RPMI7951 (cell line): ENCODE results near the gene METTL24. TPM values are rescaled to one million over a fixed set of nuclear protein-coding genes. Genes with fewer than 3 reads are reported as not detected.

Experiments used
- DNase-seq: peaks from one replicate; pipeline ENCODE4 v3.0.0-alpha.2; 2012; ENCODE audit warnings: low read depth
- total RNA-seq: library from RNA; depleted of rRNA; stranded (reverse); fragments of >200 nt; shearing (Covaris generic); gene quantifications from 2 replicates; pipeline ENCODE4 v1.2.3, GENCODE V29; 2014

The METTL24 gene
- total RNA-seq, 1 experiment from 2014 or later, result not detected

- no peak for DNase-seq
Measured at GRCh38 chr6:110337486-110337885, 20.7 kb downstream of the METTL24 start.

- no peak for DNase-seq
Measured at GRCh38 chr6:110334423-110335180, 23.5 kb downstream of the METTL24 start.

- no peak for DNase-seq
Measured at GRCh38 chr6:110332281-110332680, 25.9 kb downstream of the METTL24 start.

GRCh38 chr6:110331816-110332215 lies 26.3 kb downstream of the METTL24 start:
- DNase-seq, result no peak

GRCh38 chr6:110331390-110331789 lies 26.8 kb downstream of the METTL24 start:
- DNase-seq, result no peak

- DNase-seq, result no peak
Measured at GRCh38 chr6:110329714-110330436, 28.3 kb downstream of the METTL24 start.

GRCh38 chr6:110329348-110329713 lies 28.8 kb downstream of the METTL24 start:
- no peak for DNase-seq

GRCh38 chr6:110328259-110328658 lies 29.9 kb downstream of the METTL24 start:
- no peak for DNase-seq

- no peak for DNase-seq
Measured at GRCh38 chr6:110327391-110327790, 30.8 kb downstream of the METTL24 start.

GRCh38 chr6:110326609-110327008 lies 31.5 kb downstream of the METTL24 start:
- DNase-seq, result no peak

GRCh38 chr6:110326057-110326456 lies 32.1 kb downstream of the METTL24 start:
- no peak for DNase-seq

GRCh38 chr6:110325197-110325596 lies 33.0 kb downstream of the METTL24 start:
- no peak for DNase-seq

- DNase-seq, result no peak
Measured at GRCh38 chr6:110324548-110324947, 33.6 kb downstream of the METTL24 start.

- no peak for DNase-seq
Measured at GRCh38 chr6:110323258-110323657, 34.9 kb downstream of the METTL24 start.

GRCh38 chr6:110322874-110323242 lies 35.3 kb downstream of the METTL24 start:
- no peak for DNase-seq

GRCh38 chr6:110322151-110322873 lies 35.8 kb downstream of the METTL24 start:
- no peak for DNase-seq

- DNase-seq, result no peak
Measured at GRCh38 chr6:110320307-110320706, 37.8 kb downstream of the METTL24 start.

- no peak for DNase-seq
Measured at GRCh38 chr6:110319843-110320242, 38.3 kb downstream of the METTL24 start.

- DNase-seq, result no peak
Measured at GRCh38 chr6:110319381-110319780, 38.8 kb downstream of the METTL24 start.

GRCh38 chr6:110318971-110319370 lies 39.2 kb downstream of the METTL24 start:
- no peak for DNase-seq

GRCh38 chr6:110317646-110318045 lies 40.5 kb downstream of the METTL24 start:
- no peak for DNase-seq

- no peak for DNase-seq
Measured at GRCh38 chr6:110317189-110317588, 41.0 kb downstream of the METTL24 start.
